Melanocyte of skin (primary cell): ENCODE data around the gene GIPC1. TPM values are rescaled to one million over a fixed set of nuclear protein-coding genes. Genes with fewer than 3 reads are reported as not detected.

Source experiments
- small RNA-seq, 2 donors: library from RNA; depleted of rRNA; stranded (forward); fragments of <200 nt; gene quantifications; one replicate each; pipeline ENCODE3, GENCODE V24; 2012
- total RNA-seq, 2 donors: library from RNA; depleted of rRNA; stranded (reverse); fragments of >200 nt; gene quantifications; 2 replicates each; pipeline ENCODE4 v1.2.3, GENCODE V29; 2012

GIPC1 gene, protein sequence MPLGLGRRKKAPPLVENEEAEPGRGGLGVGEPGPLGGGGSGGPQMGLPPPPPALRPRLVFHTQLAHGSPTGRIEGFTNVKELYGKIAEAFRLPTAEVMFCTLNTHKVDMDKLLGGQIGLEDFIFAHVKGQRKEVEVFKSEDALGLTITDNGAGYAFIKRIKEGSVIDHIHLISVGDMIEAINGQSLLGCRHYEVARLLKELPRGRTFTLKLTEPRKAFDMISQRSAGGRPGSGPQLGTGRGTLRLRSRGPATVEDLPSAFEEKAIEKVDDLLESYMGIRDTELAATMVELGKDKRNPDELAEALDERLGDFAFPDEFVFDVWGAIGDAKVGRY
- total RNA-seq = 100 to 1,000 TPM; 151 to 208 TPM

DNA sequence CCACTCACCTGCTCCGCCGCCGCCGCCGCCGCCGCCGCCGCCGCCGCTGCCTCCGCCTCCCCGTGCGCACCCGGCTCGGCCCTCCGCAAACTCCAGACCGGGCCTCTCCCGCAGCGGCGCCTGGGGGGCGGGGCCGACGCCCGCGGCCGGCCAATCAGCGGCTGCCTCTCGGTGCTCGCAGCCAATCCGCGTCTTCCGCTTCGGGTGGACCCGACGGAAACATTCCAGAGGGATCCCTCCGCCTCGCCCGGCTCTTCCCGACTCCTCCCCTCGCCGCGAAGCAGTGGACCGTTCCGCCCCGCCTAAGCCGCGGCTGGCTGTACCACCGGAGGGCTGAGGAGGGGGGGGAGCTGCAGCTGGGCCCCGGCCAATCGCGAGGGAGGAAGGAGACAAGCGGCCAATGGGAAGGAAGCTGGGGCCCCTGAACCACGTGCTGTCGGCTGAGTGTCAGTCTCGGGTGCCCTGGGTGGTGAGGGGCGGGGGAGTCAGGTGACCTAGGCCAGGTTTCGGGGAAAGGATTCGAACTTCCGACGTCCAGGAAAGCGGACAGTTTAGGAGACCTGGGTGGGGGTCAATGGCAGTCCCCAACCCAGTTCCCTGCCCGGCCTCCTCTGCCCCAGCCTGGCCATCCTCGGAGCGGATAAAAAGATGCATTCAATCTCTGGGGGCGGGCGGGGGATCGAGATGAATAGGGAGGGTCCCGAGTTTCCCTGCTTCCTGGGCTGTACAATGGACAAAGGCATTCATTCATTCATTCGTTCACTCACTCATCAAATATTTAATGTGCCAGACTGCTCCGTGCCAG is at the start of gene GIPC1:
Gene GIPC1 (minus strand): TSS at position 99 of the 805 bp plus-strand sequence. CDS start 13,151 bp downstream, outside the sequence.

DNA sequence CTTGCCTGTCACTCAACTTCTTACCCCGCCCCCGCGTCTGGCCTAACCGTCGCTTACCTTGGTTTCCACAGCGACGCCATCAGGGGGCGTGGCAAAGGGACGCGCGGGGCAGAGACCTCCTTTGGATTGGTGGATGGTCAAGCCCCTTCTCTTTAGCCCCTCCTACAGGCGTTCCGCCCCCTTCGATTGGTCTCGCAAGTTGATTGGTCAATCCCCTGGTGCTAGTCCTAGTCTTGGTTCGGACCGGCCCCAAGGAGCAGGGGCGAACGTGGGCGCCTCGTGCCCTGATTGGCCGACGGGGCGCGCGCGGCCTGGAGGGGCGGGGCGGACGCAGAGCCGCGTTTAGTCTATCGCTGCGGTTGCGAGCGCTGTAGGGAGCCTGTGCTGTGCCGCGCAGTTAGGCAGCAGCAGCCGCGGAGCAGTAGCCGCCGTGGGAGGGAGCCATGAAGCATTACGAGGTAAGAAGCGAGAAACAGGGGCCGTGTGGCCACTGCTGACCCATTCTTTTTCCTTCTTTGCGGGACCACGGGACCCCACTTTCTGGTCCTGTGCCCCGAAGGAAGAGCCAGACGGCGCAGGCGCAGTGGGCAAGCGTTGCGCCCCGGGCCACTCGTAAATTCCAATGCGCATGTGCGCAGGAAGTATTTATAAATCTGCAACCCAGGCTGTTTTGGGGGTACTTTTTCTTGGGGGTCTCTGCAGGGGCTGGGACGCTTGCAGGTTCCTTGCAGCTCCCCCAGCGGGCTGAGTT is 33.5 kb upstream of the GIPC1 start, which contains the start of gene TECR:
Gene TECR (plus strand): TSS at position 341 of the 751 bp plus-strand sequence. CDS start 103 bp downstream, at position 444.

DNA sequence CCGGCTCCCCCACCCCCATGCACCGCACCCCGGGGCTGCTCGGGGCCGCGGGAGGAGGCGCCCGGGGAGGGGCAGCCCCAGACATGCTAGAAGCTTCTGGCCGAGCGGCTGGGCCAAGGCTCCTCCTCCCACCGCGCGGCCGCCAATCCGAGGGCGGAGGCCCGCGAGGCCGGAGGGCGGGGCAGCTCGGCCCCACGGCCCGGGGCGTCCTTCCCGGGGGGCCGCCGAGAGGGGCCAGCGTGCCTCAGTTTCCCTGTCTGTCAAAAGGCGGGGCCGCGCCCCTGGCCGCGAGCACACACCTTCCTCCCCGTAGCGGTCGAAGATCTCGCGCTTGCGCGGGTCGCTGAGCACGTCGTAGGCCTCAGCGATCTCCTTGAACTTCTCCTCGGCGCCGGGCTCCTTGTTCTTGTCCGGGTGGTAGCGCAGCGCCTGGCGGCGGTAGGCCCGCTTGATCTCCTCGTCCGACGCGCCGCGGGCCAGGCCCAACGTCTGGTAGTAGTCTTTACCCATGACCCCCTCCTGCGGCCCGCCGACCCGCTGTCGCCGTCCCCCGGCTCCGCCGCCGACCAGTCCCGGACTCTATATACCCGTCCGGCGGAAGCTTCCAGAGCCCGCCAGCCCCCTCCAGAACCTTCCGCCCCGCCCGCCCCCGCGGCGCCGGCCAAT is 22.0 kb upstream of the GIPC1 start, which contains the start of gene DNAJB1:
Gene DNAJB1 (minus strand): TSS at position 558 of the 666 bp plus-strand sequence. CDS start 48 bp downstream, at position 510.

DNA sequence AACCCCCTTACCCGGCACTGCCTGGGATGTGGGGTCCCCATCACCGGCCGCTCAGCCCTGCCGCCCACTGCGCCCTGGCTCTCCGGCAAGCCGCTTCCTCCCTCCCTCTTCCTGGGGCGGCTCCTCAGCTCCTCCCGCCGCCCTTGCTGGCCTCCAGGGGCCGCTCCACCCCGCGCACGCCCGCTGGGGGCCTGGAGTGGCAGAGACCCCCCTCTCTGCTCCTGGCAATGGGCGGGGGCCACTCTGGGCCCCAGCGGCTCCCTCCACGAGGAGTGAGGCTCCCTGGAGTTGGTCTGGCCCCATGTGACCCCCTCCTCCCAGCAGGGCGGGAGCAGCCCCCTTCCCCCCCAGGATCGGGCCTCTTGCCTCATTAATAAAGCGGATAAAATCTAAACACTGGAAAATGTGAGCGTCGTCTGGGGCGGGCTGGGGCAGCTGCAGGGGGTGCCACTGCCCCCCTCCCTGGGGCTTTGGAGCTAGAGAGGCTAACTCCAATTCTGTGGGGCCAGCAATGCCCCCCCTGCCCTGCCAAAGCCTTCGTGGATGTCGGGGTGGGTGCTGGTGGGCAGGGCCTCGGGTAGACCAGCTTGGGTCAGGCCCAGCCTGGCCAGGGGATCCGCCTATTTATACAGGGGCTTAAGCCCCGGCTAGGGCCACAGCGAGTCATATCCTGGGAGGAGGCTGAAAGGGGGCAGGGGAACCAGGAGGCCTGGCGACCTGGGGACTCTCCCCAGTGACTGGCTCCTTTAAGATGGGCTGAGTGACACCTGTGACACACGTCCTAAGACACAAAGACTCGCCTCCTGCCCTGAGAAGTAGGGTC is 20.5 kb downstream of the GIPC1 start, which contains the start of gene PTGER1:
Gene PTGER1 (minus strand): TSS at position 104 of the 823 bp plus-strand sequence. CDS start 1,034 bp downstream, outside the sequence.

DNA sequence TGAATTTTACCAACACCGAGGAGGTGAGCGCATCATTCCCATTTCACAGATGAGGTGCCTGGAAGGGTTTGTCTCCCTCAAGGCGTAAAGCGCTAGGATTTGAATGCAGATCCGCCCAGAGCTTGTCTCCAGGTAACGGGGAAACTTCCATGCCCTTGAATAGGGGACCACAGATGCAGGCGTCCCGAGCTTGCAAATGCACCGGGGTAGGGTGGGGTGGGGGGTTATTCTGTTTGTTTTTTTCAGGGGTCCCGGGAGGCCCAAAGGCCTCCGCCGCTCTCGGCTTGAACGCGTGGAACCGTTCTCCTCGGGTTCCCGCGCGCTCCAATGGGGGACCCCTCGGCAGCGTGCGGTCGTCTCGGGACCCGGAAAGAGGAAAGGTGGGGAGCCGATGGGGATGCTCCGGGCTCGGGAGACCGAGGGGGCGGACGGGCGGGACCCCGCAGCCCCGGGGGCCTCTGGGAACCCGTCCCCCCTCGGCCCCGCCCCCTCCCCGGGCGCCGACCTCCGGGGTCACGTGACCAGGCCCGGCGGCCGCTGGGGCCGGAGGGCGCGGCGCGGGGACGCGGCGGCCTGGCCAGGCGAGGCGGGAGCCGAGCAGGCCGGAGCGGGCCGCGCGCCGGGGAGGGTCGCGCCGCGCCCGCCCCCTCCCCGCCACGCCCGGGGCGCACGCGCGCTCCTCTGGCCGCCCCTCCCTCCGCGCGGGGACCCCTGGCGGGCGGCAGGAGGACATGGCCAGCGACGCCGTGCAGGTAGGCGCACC is 63.0 kb downstream of the GIPC1 start, which contains the start of gene PKN1:
Gene PKN1 (plus strand): TSS at position 516 of the 763 bp plus-strand sequence. CDS start 216 bp downstream, at position 732.

Small RNA genes within 50 kb of the gene (small RNA-seq; reads per million reads assigned to genes)
- 0 reads per million in 2 donors for gene SNRPGP15

Other genes starting within 250 kb of the GIPC1 start
- gene ADGRE5, start 114.7 kb downstream of the GIPC1 start, total RNA-seq = 10 to 100 TPM; 20.0 to 36.0 TPM
- gene DDX39A, start 76.8 kb downstream of the GIPC1 start, total RNA-seq = 100 to 1,000 TPM in 1 of 2 donors, 10 to 100 TPM in 1; 95.3 to 170 TPM
- gene PKN1, start 62.8 kb downstream of the GIPC1 start, total RNA-seq = 10 to 100 TPM; 85.7 to 93.9 TPM
- under 1 TPM in 1 of 2 donors, not detected in 1; 0.33 TPM for gene PTGER1, start 20.8 kb downstream of the GIPC1 start, total RNA-seq
- gene DNAJB1, start 22.3 kb upstream of the GIPC1 start, total RNA-seq = 100 to 1,000 TPM in 1 of 2 donors, 10 to 100 TPM in 1; 84.0 to 131 TPM
- gene TECR, start 33.5 kb upstream of the GIPC1 start, total RNA-seq = 10 to 100 TPM; 77.6 to 78.5 TPM
- 100 to 1,000 TPM; 273 to 333 TPM for gene NDUFB7, start 75.9 kb upstream of the GIPC1 start, total RNA-seq
- gene CLEC17A, start 87.0 kb upstream of the GIPC1 start, total RNA-seq = under 1 TPM; under 0.01 to 0.34 TPM
- gene ADGRE3, start 178.7 kb upstream of the GIPC1 start, total RNA-seq = not detected
- gene ZNF333, start 193.9 kb upstream of the GIPC1 start, total RNA-seq = 10 to 100 TPM in 1 of 2 donors, 1 to 10 TPM in 1; 6.7 to 17.6 TPM